HG03066 (cell line): ENCODE measurements around the gene KCNT2.
"Not testable (repeated sequence)": the region's sequence is repeated elsewhere in the genome, so short reads cannot be mapped to it uniquely, and the experiment has no call there.

Source experiments
- ATAC-seq: cut with Tn5 transposase; IDR thresholded peaks from one replicate; pipeline ENCODE4 v1.9.1; 2021; ENCODE audit warnings: low read depth; ENCODE audit not compliant: unreplicated experiment

KCNT2 gene

GRCh38 chr1:196608390-196609369 lies at the start of gene KCNT2:
Gene KCNT2, minus strand, starts transcription at chr1:196608440. Its CDS starts 131 bp downstream, at chr1:196608309.
- ATAC-seq, result no peak

DNA sequence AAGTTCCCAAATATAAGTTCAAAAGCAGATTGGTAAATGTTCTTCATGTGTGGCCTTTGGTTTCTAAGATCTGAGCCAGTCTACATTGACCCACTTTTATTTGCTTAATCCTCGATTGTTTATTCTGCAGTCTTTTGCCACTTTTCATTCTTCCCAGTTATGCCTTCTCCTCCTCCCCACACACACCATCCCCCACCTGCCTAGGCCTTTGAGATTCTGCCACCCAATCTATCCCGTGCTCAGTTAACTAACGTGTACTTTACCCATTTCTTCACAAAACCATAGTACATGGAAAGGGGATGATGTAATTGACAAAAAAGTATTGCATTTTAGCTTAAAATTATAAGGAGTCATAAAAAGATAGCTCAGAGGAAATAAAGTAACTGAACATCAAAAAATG lies 47.3 kb upstream of the KCNT2 start:
- no peak for ATAC-seq

DNA sequence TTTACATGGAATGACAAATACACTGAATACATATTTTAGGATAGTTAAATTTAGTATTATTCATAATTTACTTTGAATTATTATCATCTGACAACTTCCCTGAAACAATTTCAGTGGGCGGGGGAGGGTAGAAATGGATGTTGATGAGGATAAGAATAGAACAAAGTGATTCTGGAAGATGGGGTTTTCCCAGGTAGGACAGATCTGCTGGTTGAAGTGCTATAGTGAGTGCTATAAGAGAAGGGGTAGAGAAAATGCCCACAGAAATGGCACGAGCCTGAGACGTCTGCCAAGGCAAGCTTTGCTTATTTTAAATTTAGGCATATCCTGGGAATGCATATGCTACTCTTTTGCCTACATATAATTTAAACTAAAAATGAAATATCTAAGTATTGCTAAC lies 46.8 kb upstream of the KCNT2 start:
- no peak for ATAC-seq

DNA sequence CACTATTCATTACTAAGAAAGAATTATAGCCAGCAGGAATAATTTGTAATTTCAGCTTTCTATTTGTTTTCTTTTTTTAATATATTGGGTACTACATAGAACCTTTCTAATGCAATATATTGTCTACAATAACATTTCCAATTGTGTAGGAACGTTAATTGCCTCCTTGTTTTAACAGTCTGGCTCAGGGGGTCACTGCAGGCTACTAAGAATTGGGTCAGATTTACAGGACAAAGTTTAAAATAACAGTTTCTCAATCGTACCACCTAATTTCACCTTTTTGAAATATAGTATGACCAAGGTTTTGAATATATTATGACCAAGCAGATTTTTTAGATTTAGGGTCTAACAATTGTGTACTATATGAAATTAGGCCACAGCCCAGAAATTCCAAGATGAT lies 46.0 kb upstream of the KCNT2 start:
- no peak for ATAC-seq

DNA sequence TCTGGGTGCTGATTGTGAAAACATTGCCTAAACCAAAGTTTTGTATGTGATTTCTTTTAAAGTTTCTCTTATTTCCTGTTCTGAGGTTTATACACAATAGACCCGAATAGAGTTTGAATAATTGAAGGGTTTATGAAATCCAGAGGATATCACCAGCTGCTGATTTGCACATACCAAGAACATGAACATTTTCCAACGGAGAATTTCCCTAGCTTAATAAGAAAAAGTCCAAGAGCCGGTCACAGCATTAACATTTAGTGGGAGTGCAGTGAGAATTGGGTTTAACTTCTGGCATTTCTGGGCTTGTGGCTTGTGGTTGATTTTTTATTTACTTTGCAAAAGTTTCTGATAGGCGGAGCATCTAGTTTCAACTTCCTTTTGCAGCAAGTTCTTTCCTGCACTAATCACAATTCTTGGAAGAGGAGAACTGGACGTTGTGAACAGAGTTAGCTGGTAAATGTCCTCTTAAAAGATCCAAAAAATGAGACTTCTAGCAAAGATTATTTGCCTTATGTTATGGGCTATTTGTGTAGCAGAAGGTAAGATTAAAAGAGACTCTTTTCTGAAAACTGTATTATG lies 43.5 kb upstream of the KCNT2 start, which contains the start of gene CFH:
Gene CFH (plus strand): TSS at position 407 of the 579 bp plus-strand sequence. CDS start 75 bp downstream, at position 482.
- ATAC-seq, result no peak

DNA sequence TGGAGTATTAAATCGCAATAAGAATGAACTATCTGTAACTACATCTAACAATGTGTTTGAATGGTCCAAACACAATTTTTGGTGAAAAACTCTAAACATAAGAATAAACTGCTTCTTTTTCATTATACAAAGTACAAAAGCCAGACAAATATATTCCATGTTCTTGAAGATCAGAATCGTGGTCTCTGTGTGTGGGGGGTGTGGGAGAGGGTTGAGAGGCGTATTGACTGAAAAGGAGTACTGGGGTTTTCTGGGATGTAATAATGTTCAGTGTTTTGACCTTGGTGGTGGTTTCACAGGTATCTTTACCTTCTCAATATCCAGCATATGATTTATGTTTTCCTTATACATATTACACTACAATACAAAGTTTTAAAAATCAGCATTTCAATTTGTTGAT lies 42.8 kb upstream of the KCNT2 start:
- ATAC-seq, result no peak

- no peak for ATAC-seq
Measured at GRCh38 chr1:196650403-196650802, 42.2 kb upstream of the KCNT2 start.

DNA sequence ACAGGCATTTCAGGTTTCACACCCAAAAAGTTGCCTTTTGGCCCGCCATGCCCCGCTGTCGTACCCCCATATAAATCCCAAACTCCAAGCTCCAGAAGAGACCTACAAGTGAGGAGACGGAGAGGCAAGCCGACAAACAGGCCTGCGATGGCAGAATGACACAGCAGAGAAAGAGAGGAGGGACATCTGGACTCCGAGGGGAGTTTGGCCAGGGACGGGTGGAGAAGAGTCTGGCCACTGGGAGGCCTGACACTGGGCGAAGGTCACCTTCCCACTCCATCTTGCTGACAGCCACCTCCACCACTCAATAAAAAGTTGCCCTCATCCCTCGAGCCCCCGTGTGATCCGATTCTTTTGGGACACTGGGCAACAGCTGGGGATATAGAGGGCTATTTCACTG lies 41.8 kb upstream of the KCNT2 start:
- ATAC-seq, result no peak

DNA sequence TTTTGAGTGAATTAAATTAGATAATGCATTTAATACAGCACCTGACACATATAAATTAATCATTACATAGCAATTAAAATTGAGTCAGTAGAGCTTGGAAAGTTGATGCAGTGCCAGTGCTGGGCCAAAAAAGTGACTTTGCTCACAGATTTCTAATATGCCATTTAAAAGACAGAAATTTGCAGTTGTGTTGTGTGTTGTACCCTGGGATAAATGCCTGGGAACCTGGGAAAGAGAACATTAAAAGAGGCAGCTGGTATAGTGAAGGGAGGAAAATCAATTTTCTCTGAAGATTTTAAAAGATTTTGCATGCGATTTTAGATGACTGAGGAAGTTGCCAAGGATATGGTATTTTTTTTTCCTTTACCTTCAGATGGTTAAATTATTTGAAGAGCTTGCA lies 32.7 kb upstream of the KCNT2 start:
- no peak for ATAC-seq

DNA sequence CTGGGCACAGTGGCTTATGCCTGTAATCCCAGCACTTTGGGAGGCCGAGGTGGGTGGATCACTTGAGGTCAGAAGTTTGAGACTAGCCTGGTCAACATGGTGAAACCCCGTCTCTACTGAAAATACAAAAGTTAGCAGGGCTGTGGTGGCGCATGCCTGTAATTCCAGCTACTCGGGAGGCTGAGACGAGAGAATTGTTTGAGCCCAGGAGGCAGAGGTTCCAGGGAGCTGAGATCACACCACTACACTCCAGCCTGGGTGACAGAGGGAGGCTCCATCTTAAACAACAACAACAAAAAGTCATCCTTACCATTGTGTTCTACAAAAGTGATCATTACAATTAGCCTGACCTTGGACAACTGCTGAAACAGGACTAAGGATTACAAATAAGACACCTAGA lies 31.1 kb upstream of the KCNT2 start:
- not testable (repeated sequence) for ATAC-seq

DNA sequence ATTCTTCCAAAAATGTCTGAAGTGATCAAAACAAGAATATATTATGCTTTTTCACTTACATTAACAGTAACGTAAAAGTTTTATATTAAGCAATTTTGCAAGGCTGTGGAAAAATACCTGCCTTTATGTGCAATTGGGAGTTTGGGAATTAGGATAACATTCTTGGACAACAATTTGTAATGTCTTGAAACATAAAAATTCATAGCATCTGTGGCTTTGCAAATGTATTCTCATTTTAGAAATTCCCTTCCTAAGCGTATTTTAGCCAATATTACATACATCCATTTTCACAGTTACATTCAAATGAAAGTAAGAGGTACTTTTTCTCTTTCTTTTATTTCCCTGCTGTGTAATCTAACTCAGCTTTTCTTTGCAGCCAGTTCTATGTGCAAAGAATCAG lies 30.2 kb upstream of the KCNT2 start:
- ATAC-seq, result no peak

- no peak for ATAC-seq
Measured at GRCh38 chr1:196637606-196638005, 29.4 kb upstream of the KCNT2 start.

GRCh38 chr1:196628838-196629237 lies 20.6 kb upstream of the KCNT2 start:
- ATAC-seq, result no peak

GRCh38 chr1:196623079-196623478 lies 14.8 kb upstream of the KCNT2 start:
- ATAC-seq, result no peak

GRCh38 chr1:196619721-196620120 lies 11.5 kb upstream of the KCNT2 start:
- ATAC-seq, result no peak

DNA sequence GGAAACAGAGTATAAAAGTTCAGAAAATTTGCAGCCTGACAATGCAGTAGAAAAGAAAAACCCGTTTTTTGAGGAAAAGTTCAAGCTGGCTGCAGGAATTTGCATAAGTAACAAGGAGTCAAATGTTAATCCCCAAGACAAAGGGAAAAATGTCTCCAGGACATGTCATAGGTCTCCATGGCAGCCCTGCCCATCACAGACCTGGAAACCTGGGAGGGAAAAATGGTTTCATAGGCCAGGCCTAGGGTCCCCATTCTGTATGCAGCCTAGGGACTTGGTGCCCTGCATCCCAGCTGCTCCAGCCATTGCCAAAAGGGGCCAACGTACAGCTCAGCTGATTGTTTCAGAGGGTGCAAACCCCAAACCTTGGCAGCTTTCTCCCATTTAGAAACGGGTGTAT lies 3.6 kb upstream of the KCNT2 start:
- ATAC-seq, result no peak

DNA sequence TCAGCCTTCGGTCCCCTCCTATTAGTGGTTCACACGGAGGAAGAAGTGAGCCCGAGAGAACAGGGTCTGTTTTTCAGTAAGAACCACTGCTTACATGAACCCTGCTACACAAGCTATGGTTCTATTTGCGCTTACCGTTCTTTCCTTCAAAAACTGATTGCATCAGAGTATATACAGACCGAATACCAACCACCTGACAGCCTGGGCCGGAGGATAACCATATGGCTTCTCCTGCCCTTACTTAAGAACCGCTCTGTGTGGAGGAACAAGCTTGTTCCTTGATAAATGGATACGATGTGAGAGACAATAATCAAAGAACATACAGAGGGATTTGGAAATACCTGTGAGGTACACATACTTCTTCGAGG lies 1.1 kb upstream of the KCNT2 start:
- ATAC-seq, result no peak

DNA sequence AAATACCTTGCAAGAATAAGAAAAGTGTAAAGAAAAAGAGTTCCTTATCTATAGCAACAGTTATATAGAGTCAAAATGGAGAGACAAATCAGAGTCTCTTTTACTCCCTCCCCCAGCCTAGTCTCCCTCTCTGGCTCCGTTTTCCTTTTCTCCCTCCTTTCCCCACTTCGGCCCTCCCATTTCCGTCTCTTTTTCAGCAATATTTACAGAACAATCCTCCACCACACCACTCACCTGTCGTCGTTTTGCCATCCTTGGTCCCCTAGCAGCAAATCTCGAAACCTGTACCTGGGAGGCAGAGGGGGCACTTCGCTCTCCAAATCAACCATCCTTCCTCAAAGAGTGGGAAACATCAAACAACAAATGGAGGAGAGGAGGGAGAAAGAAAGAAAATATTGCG lies 259 bp downstream of the KCNT2 start:
- ATAC-seq, result no peak

GRCh38 chr1:196603651-196604050 lies 4.6 kb downstream of the KCNT2 start:
- ATAC-seq, result no peak

GRCh38 chr1:196598942-196599748 lies 9.1 kb downstream of the KCNT2 start:
- ATAC-seq, result no peak

DNA sequence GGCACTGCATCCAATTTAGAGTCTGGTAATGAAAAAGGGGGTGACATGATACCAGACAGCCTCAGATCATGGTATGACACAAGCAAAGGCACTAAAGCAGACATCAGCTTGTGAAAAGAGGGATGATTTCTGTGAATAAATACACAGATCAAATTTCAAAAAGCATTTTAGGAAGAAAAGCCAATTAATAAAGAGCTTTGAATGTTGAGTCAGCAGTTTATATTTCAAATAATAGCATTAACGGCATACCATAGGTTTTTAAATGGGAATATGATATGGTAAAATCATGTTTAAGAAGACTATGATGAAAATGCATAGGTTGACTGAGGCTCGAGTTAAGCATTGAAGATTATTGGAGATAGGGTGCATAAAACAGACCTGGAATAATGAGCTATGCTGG lies 13.5 kb downstream of the KCNT2 start:
- no peak for ATAC-seq
